GM21526 (cell line): ENCODE results near the gene TM7SF2.
"Not testable (repeated sequence)": the region's sequence is repeated elsewhere in the genome, so short reads cannot be mapped to it uniquely, and the experiment has no call there.

Experiments
- ATAC-seq: cut with Tn5 transposase; IDR thresholded peaks from one replicate; pipeline ENCODE4 v1.9.1; 2021; ENCODE audit warnings: moderate library complexity; ENCODE audit not compliant: unreplicated experiment, low FRiP score

TM7SF2 gene

DNA sequence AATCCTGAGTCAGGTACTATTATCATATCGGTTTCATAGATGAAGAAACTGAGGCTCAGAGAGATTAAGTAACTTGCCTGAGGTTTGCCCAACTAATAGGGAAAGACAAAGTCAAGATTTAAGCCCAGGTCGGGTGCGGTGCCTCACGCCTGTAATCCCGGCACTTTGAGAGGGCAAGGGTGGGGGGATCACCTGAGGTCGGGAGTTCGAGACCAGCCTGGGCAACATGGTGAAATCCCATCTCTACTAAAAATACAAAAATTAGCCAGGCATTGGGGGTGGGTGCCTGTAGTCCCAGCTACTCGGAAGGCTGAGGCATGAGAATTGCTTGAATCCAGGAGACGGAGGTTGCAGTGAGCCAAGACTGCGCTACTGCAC lies 38.4 kb downstream of the TM7SF2 start:
- not testable (repeated sequence) for ATAC-seq

GRCh38 chr11:65150509-65151299 lies 39.0 kb downstream of the TM7SF2 start:
- ATAC-seq, result no peak

GRCh38 chr11:65151331-65151899 lies 39.7 kb downstream of the TM7SF2 start:
- no peak for ATAC-seq

GRCh38 chr11:65152122-65152521 lies 40.5 kb downstream of the TM7SF2 start:
- ATAC-seq, result no peak

GRCh38 chr11:65156256-65156655 lies 44.6 kb downstream of the TM7SF2 start:
- no peak for ATAC-seq

- no peak for ATAC-seq
These were observed 45.3 kb downstream of the TM7SF2 start for GRCh38 chr11:65156926-65157325.

DNA sequence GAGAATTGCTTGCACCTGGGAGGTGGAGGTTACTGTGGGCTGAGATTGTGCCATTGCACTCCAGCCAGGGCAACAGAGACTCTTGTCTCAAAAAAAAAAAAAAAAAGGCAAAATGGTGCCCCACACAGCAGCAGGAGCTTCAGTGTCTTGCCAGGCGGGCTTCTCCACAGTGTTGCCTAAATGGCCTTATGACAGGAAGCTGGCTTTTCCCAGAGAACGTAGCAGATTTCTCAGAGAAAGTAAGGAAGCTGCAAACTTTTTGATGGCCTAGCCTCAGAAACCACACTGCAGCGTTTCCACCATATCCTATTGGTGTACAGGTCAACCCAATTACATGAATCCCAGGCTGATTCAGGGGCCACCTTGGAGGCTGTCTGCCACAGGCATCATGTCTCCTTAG lies 45.7 kb downstream of the TM7SF2 start:
- no peak for ATAC-seq

DNA sequence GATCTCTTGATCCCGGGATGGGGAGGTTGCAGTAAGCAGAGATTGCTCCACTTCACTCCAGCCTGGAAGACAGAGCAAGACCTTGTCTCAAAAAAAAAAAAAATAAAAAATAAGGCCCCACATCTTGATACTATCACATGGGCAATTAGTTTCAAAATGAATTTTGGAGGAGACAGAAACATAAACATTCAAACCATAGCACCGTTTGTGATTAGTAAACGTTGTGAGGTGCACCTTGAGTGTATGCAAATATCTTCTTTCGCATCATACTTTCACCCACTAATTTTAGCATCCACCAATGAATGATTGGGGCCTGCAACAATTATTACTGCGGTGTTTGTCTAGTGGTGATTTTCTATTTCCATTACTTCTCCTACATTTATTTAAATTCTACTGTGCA lies 47.3 kb downstream of the TM7SF2 start:
- no peak for ATAC-seq

GRCh38 chr11:65160643-65161042 lies 49.0 kb downstream of the TM7SF2 start:
- no peak for ATAC-seq

DNA sequence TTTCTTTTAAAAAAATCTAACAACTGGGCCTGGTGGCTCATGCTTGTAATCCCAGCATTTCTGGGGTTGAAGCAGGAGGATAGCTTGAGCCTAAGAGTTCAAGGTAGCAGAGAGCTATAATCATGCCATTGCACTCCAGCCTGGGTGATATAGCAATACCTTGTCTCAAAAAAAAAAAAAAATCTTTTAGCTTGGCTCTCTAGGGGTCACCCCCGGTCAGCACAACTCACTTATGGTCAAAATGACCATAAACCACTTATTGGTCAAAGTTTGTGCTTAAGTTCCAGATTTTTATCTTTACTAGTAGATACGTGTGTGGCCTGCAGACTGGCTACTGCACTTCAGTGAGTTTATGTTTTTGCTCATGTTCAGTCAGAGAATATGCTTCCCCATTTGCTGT lies 52.0 kb downstream of the TM7SF2 start:
- ATAC-seq, result no peak
